Neural progenitor cell (in vitro differentiated cells): ENCODE measurements around the gene FOXE3.

Experiments
- CTCF ChIP-seq: fragments of 200-600 bp; sonication (generic); IDR thresholded peaks from 2 replicates; pipeline ENCODE4 v1.5.1; 2017; ENCODE audit warnings: antibody characterized with exemption, mild to moderate bottlenecking
- EZH2 ChIP-seq: fragments of 200-600 bp; sonication (generic); IDR thresholded peaks from 2 replicates; pipeline ENCODE4 v1.6.1; 2017; ENCODE audit warnings: antibody characterized with exemption, mild to moderate bottlenecking, moderate library complexity
- EZH2phosphoT487 ChIP-seq: fragments of 200-600 bp; sonication (generic); IDR thresholded peaks from 2 replicates; pipeline ENCODE4 v1.6.1; 2017; ENCODE audit warnings: antibody characterized with exemption

- TF ChIP-seq EZH2phosphoT487: peak; percentile 43
- TF ChIP-seq CTCF: no peak
- TF ChIP-seq EZH2: no peak
Observed at GRCh38 chr1:47442842-47443529, 26.9 kb downstream of the FOXE3 start.
